Ovary (tissue), 3 donors: Measurements from ENCODE around the gene GRK3.

Experiments used
- CTCF ChIP-seq, 3 donors: fragments of 450-650 bp in 2 of 3; fragments of 200-600 bp in 1 of 3; IDR thresholded peaks; one replicate each; pipeline versions ENCODE4 v1.5.1 to v1.8.0; 2016 to 2022; ENCODE audit warnings: antibody characterized with exemption in 3 of 3, mild to moderate bottlenecking in 1 of 3
- EP300 ChIP-seq: sonication (generic); formaldehyde crosslinking; IDR thresholded peaks from one replicate; pipeline ENCODE4 v1.6.1; 2017; ENCODE audit warnings: antibody characterized with exemption
- POLR2A ChIP-seq: fragments of 450-650 bp; IDR thresholded peaks from one replicate; pipeline ENCODE4 v1.6.1; 2017; ENCODE audit warnings: antibody characterized with exemption, mild to moderate bottlenecking, moderate library complexity
- donor health status: DM: no; HTN: no; CAD: no.

GRCh38 chr22:25709758-25710157 is 145.3 kb downstream of the GRK3 start:
- TF ChIP-seq CTCF (IDR thresholded peaks at IDR 0.05) (no peak), EP300 (no peak), POLR2A (no peak)
